HepG2 (cell line): Measurements from ENCODE around the gene FAM118A. TPM values are rescaled to one million over a fixed set of nuclear protein-coding genes. Genes with fewer than 3 reads are reported as not detected.

Source experiments
- ATF7-NPFF ChIP-seq: sonication (generic); formaldehyde crosslinking; IDR thresholded peaks from 2 replicates; pipeline ENCODE4 v1.8.1; 2023; ENCODE audit warnings: mild to moderate bottlenecking, low read depth, missing genetic modification reagents, moderate library complexity
- CBFB ChIP-seq: sonication (generic); formaldehyde crosslinking; IDR thresholded peaks from 2 replicates; pipeline ENCODE4 v1.4.0; 2020; ENCODE audit warnings: missing genetic modification reagents
- EEA1 ChIP-seq: sonication (generic); formaldehyde crosslinking; IDR thresholded peaks from 2 replicates; pipeline ENCODE4 v1.5.1; 2020; ENCODE audit warnings: mild to moderate bottlenecking, missing genetic modification reagents, borderline replicate concordance
- EED ChIP-seq: sonication (generic); formaldehyde crosslinking; IDR thresholded peaks from 2 replicates; pipeline ENCODE4 v1.5.0; 2020; ENCODE audit warnings: mild to moderate bottlenecking, missing genetic modification reagents
- EP300 ChIP-seq, 3 experiments: sonication (generic) in 1 of 3; formaldehyde crosslinking in 1 of 3; IDR thresholded peaks; 2 replicates each; pipeline versions ENCODE4 v1.5.1 to v1.6.1; 2011 to 2020; ENCODE audit warnings: low read depth in 2 of 3, low read length in 2 of 3, borderline replicate concordance in 1 of 3, improper control_type of control experiment in 1 of 3, mild to moderate bottlenecking in 1 of 3, missing genetic modification reagents in 1 of 3, moderate library complexity in 1 of 3
- FOXA3 ChIP-seq: IDR thresholded peaks from 2 replicates; pipeline ENCODE4 v1.6.1; 2016; ENCODE audit warnings: missing genetic modification reagents, missing compliant biosample characterization
- JDP2 ChIP-seq: sonication (generic); formaldehyde crosslinking; IDR thresholded peaks from 2 replicates; pipeline ENCODE4 v1.8.1; 2022; ENCODE audit warnings: missing genetic modification reagents, borderline replicate concordance
- MXI1 ChIP-seq: IDR thresholded peaks from 3 replicates; pipeline ENCODE4 v1.6.1; 2012; ENCODE audit warnings: low read depth, low read length, inconsistent platforms, borderline replicate concordance
- NFIB ChIP-seq: sonication (generic); formaldehyde crosslinking; IDR thresholded peaks from 2 replicates; pipeline ENCODE4 v1.9.0; 2021; ENCODE audit warnings: missing genetic modification reagents, mild to moderate bottlenecking, borderline replicate concordance
- NRL ChIP-seq: sonication (generic); formaldehyde crosslinking; IDR thresholded peaks from 2 replicates; pipeline ENCODE4 v1.5.0; 2020; ENCODE audit warnings: missing genetic modification reagents, mild to moderate bottlenecking, moderate library complexity, borderline replicate concordance
- THAP11 ChIP-seq: IDR thresholded peaks from 2 replicates; pipeline ENCODE4 v1.6.1; 2016; ENCODE audit warnings: missing biosample characterization, missing genetic modification reagents
- THYN1 ChIP-seq: sonication (generic); formaldehyde crosslinking; IDR thresholded peaks from 2 replicates; pipeline ENCODE4 v1.8.1; 2023; ENCODE audit warnings: low read depth, mild to moderate bottlenecking, moderate library complexity, missing genetic modification reagents, borderline replicate concordance
- TOPORS ChIP-seq: sonication (generic); formaldehyde crosslinking; IDR thresholded peaks from 2 replicates; pipeline ENCODE4 v1.8.0; 2023; ENCODE audit warnings: mild to moderate bottlenecking, missing genetic modification reagents
- TP53 ChIP-seq: sonication (generic); formaldehyde crosslinking; conservative IDR thresholded peaks from 2 replicates; pipeline ENCODE4 v1.4.0; 2020; ENCODE audit warnings: missing genetic modification reagents
- ZNF224 ChIP-seq: sonication (generic); formaldehyde crosslinking; IDR thresholded peaks from 2 replicates; pipeline ENCODE4 v1.5.0; 2020; ENCODE audit warnings: mild to moderate bottlenecking, missing genetic modification reagents
- ZNF292 ChIP-seq: sonication (generic); formaldehyde crosslinking; IDR thresholded peaks from 2 replicates; pipeline ENCODE4 v1.8.1; 2022; ENCODE audit warnings: mild to moderate bottlenecking, low read depth, missing genetic modification reagents, borderline replicate concordance
- ZNF441 ChIP-seq: sonication (generic); formaldehyde crosslinking; IDR thresholded peaks from 2 replicates; pipeline ENCODE4 v1.7.0; 2021; ENCODE audit warnings: missing genetic modification reagents, borderline replicate concordance
- ZNF747 ChIP-seq: sonication (generic); formaldehyde crosslinking; IDR thresholded peaks from 2 replicates; pipeline ENCODE4 v1.8.1; 2023; ENCODE audit warnings: missing genetic modification reagents, mild to moderate bottlenecking, borderline replicate concordance
- polyA plus RNA-seq, 8 experiments: library from polyadenylated mRNA; depleted of rRNA in 3 of 8; stranded (reverse) in 7 of 8; unstranded in 1 of 8; fragments of >200 nt; fragmentation: Illumina TruSeq in 4 of 8; extraction: Trizol in 4 of 8; gene quantifications; 2 replicates each; pipeline versions ENCODE4 v1.2.1 to v1.2.3, GENCODE V29; 2011 to 2016; ENCODE audit warnings: low read depth in 4 of 8, missing spikeins in 1 of 8, mixed read lengths in 1 of 8; ENCODE audit not compliant: insufficient read depth in 1 of 8
- total RNA-seq, 5 experiments: library from RNA; depleted of rRNA; stranded (reverse); fragments of >200 nt; fragmentation: Illumina TruSeq; extraction: Trizol; gene quantifications; 2 replicates each; pipeline ENCODE4 v1.2.3, GENCODE V29; 2016; ENCODE audit warnings: low read depth in 1 of 5
- TF ChIP-seq, protein P1 (sequence below): sonication (generic); formaldehyde crosslinking; IDR thresholded peaks from 2 replicates; pipeline ENCODE4 v1.5.0; 2020; ENCODE audit warnings: mild to moderate bottlenecking, missing genetic modification reagents
- TF ChIP-seq, protein P2 (sequence below): sonication (generic); formaldehyde crosslinking; IDR thresholded peaks from 2 replicates; pipeline ENCODE4 v1.9.0; 2021; ENCODE audit warnings: missing genetic modification reagents, mild to moderate bottlenecking, borderline replicate concordance
- TF ChIP-seq, protein P3 (sequence below): sonication (generic); formaldehyde crosslinking; IDR thresholded peaks from 2 replicates; pipeline ENCODE4 v1.5.0; 2020; ENCODE audit warnings: missing genetic modification reagents
- TF ChIP-seq, protein P4 (sequence below): sonication (generic); formaldehyde crosslinking; IDR thresholded peaks from 2 replicates; pipeline ENCODE4 v1.5.1; 2020; ENCODE audit warnings: missing genetic modification reagents, mild to moderate bottlenecking, borderline replicate concordance

Gene FAM118A
- total and polyA plus RNA-seq, 2 of the 13 experiments (the other 11 are each of a cell fraction or from before 2014, with no cell fraction given), result 36.7 to 48.2 TPM

DNA sequence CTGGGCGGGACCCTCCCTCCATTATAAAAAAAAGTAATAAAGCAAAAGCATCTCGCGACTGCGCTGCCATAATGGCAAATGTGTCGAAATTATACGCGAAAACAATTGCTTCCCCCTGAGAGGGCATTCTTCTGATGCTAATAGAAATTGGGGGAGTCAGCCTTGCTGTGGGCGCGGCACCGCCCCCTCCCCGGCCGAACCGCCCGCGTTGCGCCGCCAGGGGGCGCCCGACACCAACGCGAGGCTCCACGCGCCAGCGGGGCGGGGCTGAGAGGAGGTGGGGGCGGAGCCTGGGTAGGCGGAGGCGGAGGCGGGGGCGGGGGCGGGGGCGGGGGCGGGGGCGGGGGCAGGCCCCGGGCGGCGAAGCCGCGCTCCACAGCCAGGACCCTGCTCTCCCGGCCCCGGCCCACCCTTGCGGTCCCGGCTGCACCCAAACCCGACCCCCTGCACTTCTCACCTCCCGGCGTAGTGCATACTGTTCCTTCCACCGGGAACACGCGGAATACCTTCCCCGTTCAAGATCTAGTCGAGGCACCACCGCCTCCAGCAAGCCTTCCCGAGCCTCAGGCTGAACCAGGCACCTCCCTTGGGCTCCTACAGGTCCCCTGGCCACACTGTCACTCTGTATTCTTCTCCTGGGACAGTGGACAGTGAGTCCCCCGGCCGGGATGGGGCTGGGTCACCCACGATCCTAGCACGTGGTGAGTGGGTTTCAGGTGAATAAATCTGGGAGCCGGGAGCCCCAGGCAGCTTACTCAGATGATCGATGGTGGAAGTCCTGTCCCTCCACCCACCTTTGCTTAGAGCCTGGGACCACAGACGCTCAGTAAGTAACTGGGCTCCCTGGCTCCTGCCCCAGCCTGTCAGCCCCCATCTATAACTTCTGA is 40.5 kb upstream of the FAM118A start (continued):
- TF ChIP-seq, protein P1, sequence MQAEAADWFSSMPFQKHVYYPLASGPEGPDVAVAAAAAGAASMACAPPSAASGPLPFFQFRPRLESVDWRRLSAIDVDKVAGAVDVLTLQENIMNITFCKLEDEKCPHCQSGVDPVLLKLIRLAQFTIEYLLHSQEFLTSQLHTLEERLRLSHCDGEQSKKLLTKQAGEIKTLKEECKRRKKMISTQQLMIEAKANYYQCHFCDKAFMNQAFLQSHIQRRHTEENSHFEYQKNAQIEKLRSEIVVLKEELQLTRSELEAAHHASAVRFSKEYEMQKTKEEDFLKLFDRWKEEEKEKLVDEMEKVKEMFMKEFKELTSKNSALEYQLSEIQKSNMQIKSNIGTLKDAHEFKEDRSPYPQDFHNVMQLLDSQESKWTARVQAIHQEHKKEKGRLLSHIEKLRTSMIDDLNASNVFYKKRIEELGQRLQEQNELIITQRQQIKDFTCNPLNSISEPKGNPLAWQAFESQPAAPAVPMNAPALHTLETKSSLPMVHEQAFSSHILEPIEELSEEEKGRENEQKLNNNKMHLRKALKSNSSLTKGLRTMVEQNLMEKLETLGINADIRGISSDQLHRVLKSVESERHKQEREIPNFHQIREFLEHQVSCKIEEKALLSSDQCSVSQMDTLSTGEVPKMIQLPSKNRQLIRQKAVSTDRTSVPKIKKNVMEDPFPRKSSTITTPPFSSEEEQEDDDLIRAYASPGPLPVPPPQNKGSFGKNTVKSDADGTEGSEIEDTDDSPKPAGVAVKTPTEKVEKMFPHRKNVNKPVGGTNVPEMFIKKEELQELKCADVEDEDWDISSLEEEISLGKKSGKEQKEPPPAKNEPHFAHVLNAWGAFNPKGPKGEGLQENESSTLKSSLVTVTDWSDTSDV, result no peak
- TF ChIP-seq, protein P2, sequence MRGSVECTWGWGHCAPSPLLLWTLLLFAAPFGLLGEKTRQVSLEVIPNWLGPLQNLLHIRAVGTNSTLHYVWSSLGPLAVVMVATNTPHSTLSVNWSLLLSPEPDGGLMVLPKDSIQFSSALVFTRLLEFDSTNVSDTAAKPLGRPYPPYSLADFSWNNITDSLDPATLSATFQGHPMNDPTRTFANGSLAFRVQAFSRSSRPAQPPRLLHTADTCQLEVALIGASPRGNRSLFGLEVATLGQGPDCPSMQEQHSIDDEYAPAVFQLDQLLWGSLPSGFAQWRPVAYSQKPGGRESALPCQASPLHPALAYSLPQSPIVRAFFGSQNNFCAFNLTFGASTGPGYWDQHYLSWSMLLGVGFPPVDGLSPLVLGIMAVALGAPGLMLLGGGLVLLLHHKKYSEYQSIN, result no peak
- TF ChIP-seq NRL (CRISPR knock-in tag) (0 out of 2 replicates have a peak, but pooled peaks have one; percentile 59), MXI1 (no peak), ATF7-NPFF (no peak; the same call in 1 of the 2 replicates), TP53 (no peak), ZNF441 (no peak; the same call in 1 of the 2 replicates), JDP2 (no peak), FOXA3 (CRISPR knock-in tag) (no peak), NFIB (CRISPR knock-in tag) (no peak), THYN1 (no peak), ZNF292 (CRISPR knock-in tag) (0 out of 2 replicates have a peak, but pooled peaks have one; percentile 34), EED (CRISPR knock-in tag) (no peak), TOPORS (CRISPR knock-in tag) (no peak), CBFB (no peak), THAP11 (CRISPR knock-in tag) (peak; percentile 47; the same call in 1 of the 2 replicates), ZNF747 (CRISPR knock-in tag) (0 out of 2 replicates have a peak, but pooled peaks have one; percentile 49), EEA1 (no peak), EP300 (IDR thresholded peaks at IDR 0.05; ENCODE audit: low read depth in 2 of 2, low read length in 2 of 2) (no peak), EP300 (CRISPR knock-in tag; IDR thresholded peaks at IDR 0.05; ENCODE audit: borderline replicate concordance) (no peak), ZNF224 (no peak)
- TF ChIP-seq, protein P3, sequence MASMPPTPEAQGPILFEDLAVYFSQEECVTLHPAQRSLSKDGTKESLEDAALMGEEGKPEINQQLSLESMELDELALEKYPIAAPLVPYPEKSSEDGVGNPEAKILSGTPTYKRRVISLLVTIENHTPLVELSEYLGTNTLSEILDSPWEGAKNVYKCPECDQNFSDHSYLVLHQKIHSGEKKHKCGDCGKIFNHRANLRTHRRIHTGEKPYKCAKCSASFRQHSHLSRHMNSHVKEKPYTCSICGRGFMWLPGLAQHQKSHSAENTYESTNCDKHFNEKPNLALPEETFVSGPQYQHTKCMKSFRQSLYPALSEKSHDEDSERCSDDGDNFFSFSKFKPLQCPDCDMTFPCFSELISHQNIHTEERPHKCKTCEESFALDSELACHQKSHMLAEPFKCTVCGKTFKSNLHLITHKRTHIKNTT (CRISPR knock-in tag), result no peak
- TF ChIP-seq, protein P4, sequence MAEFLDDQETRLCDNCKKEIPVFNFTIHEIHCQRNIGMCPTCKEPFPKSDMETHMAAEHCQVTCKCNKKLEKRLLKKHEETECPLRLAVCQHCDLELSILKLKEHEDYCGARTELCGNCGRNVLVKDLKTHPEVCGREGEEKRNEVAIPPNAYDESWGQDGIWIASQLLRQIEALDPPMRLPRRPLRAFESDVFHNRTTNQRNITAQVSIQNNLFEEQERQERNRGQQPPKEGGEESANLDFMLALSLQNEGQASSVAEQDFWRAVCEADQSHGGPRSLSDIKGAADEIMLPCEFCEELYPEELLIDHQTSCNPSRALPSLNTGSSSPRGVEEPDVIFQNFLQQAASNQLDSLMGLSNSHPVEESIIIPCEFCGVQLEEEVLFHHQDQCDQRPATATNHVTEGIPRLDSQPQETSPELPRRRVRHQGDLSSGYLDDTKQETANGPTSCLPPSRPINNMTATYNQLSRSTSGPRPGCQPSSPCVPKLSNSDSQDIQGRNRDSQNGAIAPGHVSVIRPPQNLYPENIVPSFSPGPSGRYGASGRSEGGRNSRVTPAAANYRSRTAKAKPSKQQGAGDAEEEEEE (CRISPR knock-in tag), result no peak
